Transverse colon (tissue), 4 donors: Measurements from ENCODE around the gene CAMSAP3. TPM values are rescaled to one million over a fixed set of nuclear protein-coding genes. Genes with fewer than 3 reads are reported as not detected.

Source experiments
- DNase-seq: peaks from one replicate; pipeline ENCODE4 v3.0.0-alpha.2; 2019
- H3K27ac ChIP-seq, 4 donors: fragments of 200-600 bp; sonication (generic); 2 replicates each; pipeline ENCODE4 v1.5.1; 2016 to 2018; ENCODE audit warnings: inconsistent platforms in 4 of 4
- H3K27me3 ChIP-seq: fragments of 200-600 bp; sonication (generic); 2 replicates; pipeline ENCODE4 v1.5.1; 2017; ENCODE audit warnings: inconsistent platforms
- H3K36me3 ChIP-seq, 4 donors: fragments of 200-600 bp; sonication (generic); 2 replicates each; pipeline ENCODE4 v1.5.1; 2017 to 2019; ENCODE audit warnings: inconsistent platforms in 4 of 4
- H3K4me1 ChIP-seq, 4 donors: fragments of 200-600 bp; sonication (generic); 2 replicates each; pipeline ENCODE4 v1.5.1; 2017 to 2020; ENCODE audit warnings: inconsistent platforms in 4 of 4
- H3K4me3 ChIP-seq, 4 donors: fragments of 200-600 bp; sonication (generic); 1 replicate in 1 of 4; 2 replicates in 3 of 4; pipeline versions ENCODE4 v1.5.1 to v1.6.1; 2017 to 2019; ENCODE audit warnings: inconsistent platforms in 4 of 4
- H3K9me3 ChIP-seq, 2 donors: fragments of 200-600 bp; sonication (generic); 2 replicates each; pipeline ENCODE4 v1.5.1; 2017 to 2019; ENCODE audit warnings: inconsistent platforms in 2 of 2
- EP300 ChIP-seq: sonication (generic); formaldehyde crosslinking; IDR thresholded peaks from one replicate; pipeline ENCODE4 v1.6.1; 2017; ENCODE audit warnings: antibody characterized with exemption, low read depth
- POLR2A ChIP-seq: fragments of 450-650 bp; IDR thresholded peaks from one replicate; pipeline ENCODE4 v1.6.1; 2016; ENCODE audit warnings: antibody characterized with exemption, mild to moderate bottlenecking, moderate library complexity
- POLR2AphosphoS5 ChIP-seq, 3 donors: sonication (generic); formaldehyde crosslinking; IDR thresholded peaks; one replicate each; pipeline ENCODE4 v1.6.1; 2016; ENCODE audit warnings: antibody characterized with exemption in 3 of 3
- WGBS, 2 donors: methylation state at CpG; one replicate each; pipeline ENCODE4 v1.1.5; 2018; ENCODE audit warnings: low coverage in 1 of 2; 5-methylcytosine and 5-hydroxymethylcytosine counted together
- in situ Hi-C, 4 donors: fragments of 200-750 bp; cut with MboI; loops; one replicate each; pipeline versions ENCODE4 v1.15.0 to v1.15.1; 2017; ENCODE audit warnings: low sequenced_read_pairs in 3 of 4, low pct_ligation_motif_present in 1 of 4, low pct_unique_long_range_greater_than_20kb in 1 of 4
- intact Hi-C: fragments of 100-400 bp; cut with DNase I; formaldehyde crosslinking; loops from one replicate; pipeline ENCODE4 v1.15.1; 2023; ENCODE audit warnings: low total_unique reads
- total RNA-seq, 4 donors: library from RNA; depleted of rRNA; stranded (reverse); fragments of >200 nt; gene quantifications; one replicate each; pipeline ENCODE4 v1.1.0, GENCODE V29; 2016
- TF ChIP-seq, protein P1 (sequence below), 5 experiments: fragments of 200-600 bp in 3 of 5; fragments of 450-650 bp in 2 of 5; sonication (generic) in 3 of 5; IDR thresholded peaks; 1 replicate in 2 of 5; 2 replicates in 3 of 5; pipeline ENCODE4 v1.5.1; 2016 to 2017; ENCODE audit warnings: antibody characterized with exemption in 5 of 5, inconsistent platforms in 3 of 5, mild to moderate bottlenecking in 2 of 5, moderate library complexity in 1 of 5

Gene CAMSAP3
- total RNA-seq, 4 donors from 2014 or later: 36.2 to 114 (median 61.6) TPM

- intact Hi-C loops (no loop called here), in situ Hi-C loops (loop anchor here in 2 of 4 donors (10.0 to 25.0 kb wide), 3 partner anchors 139 to 293 kb away; no protein-coding TSS in a partner anchor)
- no peaks in the 10 kb centered on the region for H3K9me3 ChIP-seq
- peaks cover 3% of the 10 kb centered on the region for H3K27me3 ChIP-seq
- 45 to 74% methylated on average over 5 to 8 of the region's 8 CpGs for WGBS, 2 donors
- TF ChIP-seq EP300: no peak
- TF ChIP-seq, protein P1, sequence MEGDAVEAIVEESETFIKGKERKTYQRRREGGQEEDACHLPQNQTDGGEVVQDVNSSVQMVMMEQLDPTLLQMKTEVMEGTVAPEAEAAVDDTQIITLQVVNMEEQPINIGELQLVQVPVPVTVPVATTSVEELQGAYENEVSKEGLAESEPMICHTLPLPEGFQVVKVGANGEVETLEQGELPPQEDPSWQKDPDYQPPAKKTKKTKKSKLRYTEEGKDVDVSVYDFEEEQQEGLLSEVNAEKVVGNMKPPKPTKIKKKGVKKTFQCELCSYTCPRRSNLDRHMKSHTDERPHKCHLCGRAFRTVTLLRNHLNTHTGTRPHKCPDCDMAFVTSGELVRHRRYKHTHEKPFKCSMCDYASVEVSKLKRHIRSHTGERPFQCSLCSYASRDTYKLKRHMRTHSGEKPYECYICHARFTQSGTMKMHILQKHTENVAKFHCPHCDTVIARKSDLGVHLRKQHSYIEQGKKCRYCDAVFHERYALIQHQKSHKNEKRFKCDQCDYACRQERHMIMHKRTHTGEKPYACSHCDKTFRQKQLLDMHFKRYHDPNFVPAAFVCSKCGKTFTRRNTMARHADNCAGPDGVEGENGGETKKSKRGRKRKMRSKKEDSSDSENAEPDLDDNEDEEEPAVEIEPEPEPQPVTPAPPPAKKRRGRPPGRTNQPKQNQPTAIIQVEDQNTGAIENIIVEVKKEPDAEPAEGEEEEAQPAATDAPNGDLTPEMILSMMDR (IDR thresholded peaks at IDR 0.05): no peak
- no peak for TF ChIP-seq POLR2AphosphoS5 (IDR thresholded peaks at IDR 0.05)
- TF ChIP-seq POLR2A: no peak
- H3K27ac ChIP-seq: no peak overlapping the region
- H3K4me3 ChIP-seq: no peak overlapping the region
- H3K4me1 ChIP-seq: peaks cover 4 to 9% (median 4%) of the 10 kb centered on the region in 4 donors
- DNase-seq: no peak
- no peaks in the 10 kb centered on the region for H3K36me3 ChIP-seq
Measured at GRCh38 chr19:7655581-7655980, 59.9 kb downstream of the CAMSAP3 start.

- H3K4me3 ChIP-seq: no peak overlapping the region
- H3K4me1 ChIP-seq: peaks cover 3 to 7% (median 3%) of the 10 kb centered on the region in 4 donors
- 23 to 44% methylated on average over 3 to 14 of the region's 14 CpGs for WGBS, 2 donors
- no peak overlapping the region for H3K27ac ChIP-seq
- no peaks in the 10 kb centered on the region for H3K9me3 ChIP-seq
- no peaks in the 10 kb centered on the region for H3K27me3 ChIP-seq
- TF ChIP-seq POLR2AphosphoS5 (IDR thresholded peaks at IDR 0.05) (no peak), POLR2A (no peak), EP300 (no peak)
- TF ChIP-seq, protein P1 (IDR thresholded peaks at IDR 0.05): no peak
- DNase-seq: no peak
- intact Hi-C loops (no loop called here), in situ Hi-C loops (loop anchor here in 2 of 4 donors (10.0 to 25.0 kb wide), 3 partner anchors 138 to 295 kb away; no protein-coding TSS in a partner anchor)
- no peaks in the 10 kb centered on the region for H3K36me3 ChIP-seq
Measured at GRCh38 chr19:7657131-7657751, 61.6 kb downstream of the CAMSAP3 start.

GRCh38 chr19:7658219-7658686, 62.6 kb downstream of the CAMSAP3 start:
- H3K9me3 ChIP-seq: no peaks in the 10 kb centered on the region
- intact Hi-C loops: no loop called here
- no peak overlapping the region for H3K4me3 ChIP-seq
- H3K27me3 ChIP-seq: no peaks in the 10 kb centered on the region
- H3K36me3 ChIP-seq: no peaks in the 10 kb centered on the region
- in situ Hi-C loops: loop anchor here in 2 of 4 donors (10.0 to 25.0 kb wide), 3 partner anchors 137 to 296 kb away; no protein-coding TSS in a partner anchor
- WGBS, 2 donors: 36% methylated on average over 9 of the region's 9 CpGs; no CpG with 5 or more reads in 1 of the 2 donors
- TF ChIP-seq POLR2AphosphoS5 (IDR thresholded peaks at IDR 0.05): no peak
- TF ChIP-seq EP300: no peak
- no peak for TF ChIP-seq POLR2A
- H3K4me1 ChIP-seq: peaks cover 0 to 3% (median 0%) of the 10 kb centered on the region in 4 donors
- DNase-seq: peak; percentile 37
- no peak overlapping the region for H3K27ac ChIP-seq

- H3K4me1 ChIP-seq: peaks cover 0 to 3% (median 0%) of the 10 kb centered on the region in 4 donors
- H3K9me3 ChIP-seq: no peaks in the 10 kb centered on the region
- 71 to 75% methylated on average over 5 to 8 of the region's 8 CpGs for WGBS, 2 donors
- H3K27ac ChIP-seq: no peak overlapping the region
- intact Hi-C loops (no loop called here), in situ Hi-C loops (loop anchor here in 2 of 4 donors (25.0 kb wide), 2 partner anchors 150 to 300 kb away; no protein-coding TSS in a partner anchor)
- TF ChIP-seq POLR2A: no peak
- TF ChIP-seq, protein P1 (IDR thresholded peaks at IDR 0.05): no peak
- no peak for TF ChIP-seq POLR2AphosphoS5 (IDR thresholded peaks at IDR 0.05)
- no peak for TF ChIP-seq EP300
- H3K27me3 ChIP-seq: peaks cover 3% of the 10 kb centered on the region
- no peaks in the 10 kb centered on the region for H3K36me3 ChIP-seq
- DNase-seq: no peak
- no peak overlapping the region for H3K4me3 ChIP-seq
Measured at GRCh38 chr19:7661744-7662538, 66.3 kb downstream of the CAMSAP3 start.
